ENCODE results near the gene THADA. TPM values are rescaled to one million over a fixed set of nuclear protein-coding genes. Genes with fewer than 3 reads are reported as not detected.
A peak's percentile ranks its signal among the peaks of the same experiment; 100 is the strongest.

The THADA gene
- total and polyA plus RNA-seq, 10 donors, result 14.2 to 51.3 (median 40.0) TPM

GRCh38 chr2:43594875-43595274, 963 bp downstream of the THADA start:
- Histone ChIP-seq H3K4me1 (peaks cover 7 to 36% (median 23%) of the 10 kb centered on the region in 6 donors), H3K4me3 (peak overlapping the region; percentile 67 to 89 (median 80)), H3K36me3 (peaks cover 0 to 27% (median 25%) of the 10 kb centered on the region in 6 donors), H3K27me3 (replicated peaks in 1 of 7) (no peaks in the 10 kb centered on the region), H3K9me3 (no peaks in the 10 kb centered on the region), H3K27ac (peak overlapping the region in 3 of 8 donors; percentile 91 to 94 (median 94))
- TF ChIP-seq, protein P1, sequence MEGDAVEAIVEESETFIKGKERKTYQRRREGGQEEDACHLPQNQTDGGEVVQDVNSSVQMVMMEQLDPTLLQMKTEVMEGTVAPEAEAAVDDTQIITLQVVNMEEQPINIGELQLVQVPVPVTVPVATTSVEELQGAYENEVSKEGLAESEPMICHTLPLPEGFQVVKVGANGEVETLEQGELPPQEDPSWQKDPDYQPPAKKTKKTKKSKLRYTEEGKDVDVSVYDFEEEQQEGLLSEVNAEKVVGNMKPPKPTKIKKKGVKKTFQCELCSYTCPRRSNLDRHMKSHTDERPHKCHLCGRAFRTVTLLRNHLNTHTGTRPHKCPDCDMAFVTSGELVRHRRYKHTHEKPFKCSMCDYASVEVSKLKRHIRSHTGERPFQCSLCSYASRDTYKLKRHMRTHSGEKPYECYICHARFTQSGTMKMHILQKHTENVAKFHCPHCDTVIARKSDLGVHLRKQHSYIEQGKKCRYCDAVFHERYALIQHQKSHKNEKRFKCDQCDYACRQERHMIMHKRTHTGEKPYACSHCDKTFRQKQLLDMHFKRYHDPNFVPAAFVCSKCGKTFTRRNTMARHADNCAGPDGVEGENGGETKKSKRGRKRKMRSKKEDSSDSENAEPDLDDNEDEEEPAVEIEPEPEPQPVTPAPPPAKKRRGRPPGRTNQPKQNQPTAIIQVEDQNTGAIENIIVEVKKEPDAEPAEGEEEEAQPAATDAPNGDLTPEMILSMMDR (IDR thresholded peaks at IDR 0.05 in 8 of 11, conservative IDR thresholded peaks at IDR 0.05 in 3 of 11), result no peak
- TF ChIP-seq POLR2AphosphoS5 (IDR thresholded peaks at IDR 0.05), result no peak
- no peak for TF ChIP-seq POLR2A (IDR thresholded peaks at IDR 0.05)
- WGBS, 5 donors, result 91 to 96% (median 91%) methylated on average over 3 of the region's 3 CpGs
- intact Hi-C loops (cut with DNase I; ENCODE audit: low total_unique reads), result no loop called here
- no peak for DNase-seq

DNA sequence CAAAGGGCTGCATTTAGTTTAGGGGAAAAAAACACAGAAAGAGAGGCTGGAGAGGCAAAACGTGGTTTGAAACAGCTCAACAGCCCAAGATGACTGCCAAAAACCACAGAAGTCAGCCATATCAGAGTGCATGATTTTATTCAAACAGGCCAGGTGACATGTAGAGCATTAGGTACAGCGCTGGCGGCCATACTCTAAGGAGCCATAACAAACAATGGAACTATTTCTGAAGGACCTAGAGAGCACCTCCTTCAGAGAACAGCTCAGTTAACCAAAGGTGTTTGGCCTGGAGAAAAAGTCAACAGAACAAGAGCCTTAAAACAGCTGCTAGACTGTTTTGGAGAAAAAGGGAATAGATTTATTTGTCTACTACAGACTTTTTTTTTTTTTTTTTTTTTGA, 2.6 kb downstream of the THADA start:
- intact Hi-C loops (cut with DNase I; ENCODE audit: low total_unique reads), result no loop called here
- 81 to 91% (median 87%) methylated on average over 3 of the region's 3 CpGs for WGBS, 5 donors
- Histone ChIP-seq H3K9me3 (no peaks in the 10 kb centered on the region), H3K27me3 (replicated peaks in 1 of 7) (no peaks in the 10 kb centered on the region), H3K36me3 (peaks cover 0 to 43% (median 38%) of the 10 kb centered on the region in 6 donors), H3K4me1 (peaks cover 7 to 36% (median 23%) of the 10 kb centered on the region in 6 donors), H3K27ac (no peak overlapping the region), H3K4me3 (no peak overlapping the region)
- DNase-seq, result no peak
- TF ChIP-seq POLR2A (IDR thresholded peaks at IDR 0.05) (no peak), POLR2AphosphoS5 (IDR thresholded peaks at IDR 0.05) (no peak)
- TF ChIP-seq, protein P1 (IDR thresholded peaks at IDR 0.05 in 8 of 11, conservative IDR thresholded peaks at IDR 0.05 in 3 of 11), result no peak

DNA sequence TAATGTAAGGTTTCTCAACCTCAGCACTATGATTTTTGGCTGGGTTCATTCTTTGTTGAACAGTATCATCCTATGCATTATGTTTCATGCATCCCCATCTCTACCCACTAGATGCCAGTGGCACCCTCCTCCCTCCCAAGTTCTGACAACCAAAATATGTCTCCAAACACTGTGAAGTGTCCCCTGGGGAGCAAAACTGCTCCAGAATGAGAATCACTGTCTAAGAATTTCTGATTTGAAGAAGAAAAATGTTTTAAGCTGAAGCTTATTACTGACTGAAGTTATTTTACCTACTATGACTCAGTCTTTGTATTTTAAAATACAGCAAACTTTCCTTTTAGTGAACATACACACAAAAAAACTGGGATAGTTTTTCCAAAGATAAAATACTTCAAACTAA, 3.4 kb downstream of the THADA start:
- Histone ChIP-seq H3K27ac (no peak overlapping the region), H3K36me3 (peaks cover 0 to 50% (median 42%) of the 10 kb centered on the region in 6 donors)

GRCh38 chr2:43585708-43586107, 10.1 kb downstream of the THADA start:
- no peak for TF ChIP-seq POLR2AphosphoS5 (IDR thresholded peaks at IDR 0.05)
- TF ChIP-seq, protein P1 (IDR thresholded peaks at IDR 0.05 in 8 of 11, conservative IDR thresholded peaks at IDR 0.05 in 3 of 11), result no peak
- TF ChIP-seq POLR2A (IDR thresholded peaks at IDR 0.05), result no peak
- H3K27me3 ChIP-seq (replicated peaks in 1 of 7), result no peaks in the 10 kb centered on the region
- WGBS, 5 donors, result 94 to 97% (median 97%) methylated on average over 3 of the region's 3 CpGs
- H3K4me3 ChIP-seq, result no peak overlapping the region
- H3K4me1 ChIP-seq, result no peaks in the 10 kb centered on the region
- DNase-seq, result no peak
- intact Hi-C loops (cut with DNase I; ENCODE audit: low total_unique reads), result no loop called here
- no peaks in the 10 kb centered on the region for H3K9me3 ChIP-seq
- H3K36me3 ChIP-seq, result peaks cover 2 to 100% (median 73%) of the 10 kb centered on the region in 6 donors
- no peak overlapping the region for H3K27ac ChIP-seq

More for the DNA sequence above, 3.4 kb downstream of the THADA start:
- intact Hi-C loops (cut with DNase I; ENCODE audit: low total_unique reads), result no loop called here
- H3K4me1 ChIP-seq, result peaks cover 7 to 36% (median 23%) of the 10 kb centered on the region in 6 donors
- TF ChIP-seq, protein P1 (IDR thresholded peaks at IDR 0.05 in 8 of 11, conservative IDR thresholded peaks at IDR 0.05 in 3 of 11), result no peak
- TF ChIP-seq POLR2AphosphoS5 (IDR thresholded peaks at IDR 0.05) (no peak), POLR2A (IDR thresholded peaks at IDR 0.05) (no peak)
- H3K9me3 ChIP-seq, result no peaks in the 10 kb centered on the region
- DNase-seq, result no peak
- H3K27me3 ChIP-seq (replicated peaks in 1 of 7), result no peaks in the 10 kb centered on the region
- no peak overlapping the region for H3K4me3 ChIP-seq
